ENCODE measurements around the gene STX12.
A peak's percentile ranks its signal among the peaks of the same experiment; 100 is the strongest.
"Not testable (repeated sequence)": the region's sequence is repeated elsewhere in the genome, so short reads cannot be mapped to it uniquely, and the experiment has no call there.

STX12 gene

GRCh38 chr1:27868932-27869718 is 96.1 kb downstream of the STX12 start:
- DNase-seq (ENCODE audit: low read depth), result peak; percentile 49

- no peak for DNase-seq (ENCODE audit: low read depth)
Measured at GRCh38 chr1:27869719-27870085, 96.7 kb downstream of the STX12 start.

- not testable (repeated sequence) for DNase-seq (ENCODE audit: low read depth)
Measured at GRCh38 chr1:27871076-27871475, 98.1 kb downstream of the STX12 start.

GRCh38 chr1:27872059-27872801 is 99.2 kb downstream of the STX12 start, which contains the start of gene THEMIS2:
Gene THEMIS2 (plus strand): TSS chr1:27872544. CDS start chr1:27872572, 28 bp downstream.
- peak; percentile 66 for DNase-seq (ENCODE audit: low read depth)

- no peak for DNase-seq (ENCODE audit: low read depth)
Measured at GRCh38 chr1:27872802-27873551, 100.0 kb downstream of the STX12 start.

GRCh38 chr1:27873671-27874384 is 100.8 kb downstream of the STX12 start:
- no peak for DNase-seq (ENCODE audit: low read depth)
